Activated CD4-positive, alpha-beta T cell treated with anti-CD3 and anti-CD28 coated beads for 24 hours (primary cell): ENCODE results near the gene CFAP221.

Experiments used
- DNase-seq, 2 donors: peaks; one replicate each; pipeline ENCODE4 v3.0.0-alpha.2; 2020; ENCODE audit warnings: low read depth in 2 of 2

The CFAP221 gene

DNA sequence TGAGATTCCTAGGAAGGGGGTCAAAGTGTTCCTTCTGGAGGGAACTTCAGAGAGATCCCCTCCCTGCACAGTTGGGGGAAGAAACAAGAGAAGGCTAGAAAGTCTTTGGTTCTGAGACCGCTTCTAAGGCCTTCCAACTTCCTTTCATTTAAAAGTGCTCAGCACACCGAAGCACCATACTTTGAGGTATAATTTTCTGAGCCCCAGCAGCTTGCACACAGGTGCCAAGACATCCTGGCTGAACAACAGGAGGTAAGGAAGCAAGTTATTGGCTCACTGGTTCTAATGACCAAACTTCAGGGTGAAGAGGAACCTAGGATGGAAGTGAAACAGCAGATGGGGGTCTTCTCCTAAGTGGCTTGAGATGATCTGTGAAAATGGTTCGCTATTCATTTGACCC is 154.0 kb downstream of the CFAP221 start:
- no peak for DNase-seq

DNA sequence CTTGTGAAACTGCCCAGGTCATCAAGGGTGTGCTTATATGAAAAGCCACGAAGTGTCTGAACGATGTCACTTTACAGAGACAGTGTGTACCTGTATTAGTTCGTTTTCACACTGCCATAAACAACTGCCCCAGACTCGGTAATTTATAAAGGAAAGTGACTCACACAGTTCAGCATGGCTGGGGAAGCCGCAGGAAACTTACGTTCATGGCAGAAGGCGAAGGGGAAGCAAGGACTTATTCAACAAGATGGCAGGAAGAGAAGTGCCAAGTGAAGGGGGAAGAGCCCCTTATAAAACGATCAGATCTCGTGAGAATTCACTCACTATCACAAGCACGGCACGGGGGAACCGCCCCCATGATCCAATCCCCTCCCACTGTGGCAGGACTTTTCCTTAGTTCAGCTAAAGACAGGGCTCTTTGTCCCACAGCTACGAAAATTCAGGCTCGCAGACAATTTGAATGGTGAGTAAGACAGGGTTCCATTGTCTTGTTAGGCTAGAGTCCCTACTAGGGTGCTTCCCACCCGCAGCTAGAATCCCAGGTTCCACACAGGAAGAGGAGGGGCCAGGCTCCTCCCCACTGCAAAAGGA is 154.9 kb downstream of the CFAP221 start:
- no peak for DNase-seq

DNA sequence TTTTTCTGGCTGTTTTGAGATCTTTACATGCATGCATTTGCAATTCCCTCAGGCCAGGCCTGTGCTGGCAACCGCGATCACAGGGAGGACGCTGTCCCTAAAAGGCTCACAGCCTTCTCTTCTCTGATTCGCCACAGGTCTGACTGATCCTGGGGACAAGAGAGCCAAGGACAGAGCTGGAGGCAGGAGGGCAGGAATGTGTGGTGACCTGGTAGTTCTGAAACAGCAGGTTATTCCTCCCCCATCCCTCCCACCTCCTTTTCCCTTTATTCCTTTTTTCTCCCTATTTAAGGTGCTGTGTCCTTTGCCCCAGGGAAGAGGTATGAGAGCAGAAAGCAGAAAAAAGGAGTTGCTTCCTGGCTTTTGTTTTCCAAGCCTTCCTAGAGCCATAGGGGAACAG is 156.6 kb downstream of the CFAP221 start:
- DNase-seq, result no peak

DNA sequence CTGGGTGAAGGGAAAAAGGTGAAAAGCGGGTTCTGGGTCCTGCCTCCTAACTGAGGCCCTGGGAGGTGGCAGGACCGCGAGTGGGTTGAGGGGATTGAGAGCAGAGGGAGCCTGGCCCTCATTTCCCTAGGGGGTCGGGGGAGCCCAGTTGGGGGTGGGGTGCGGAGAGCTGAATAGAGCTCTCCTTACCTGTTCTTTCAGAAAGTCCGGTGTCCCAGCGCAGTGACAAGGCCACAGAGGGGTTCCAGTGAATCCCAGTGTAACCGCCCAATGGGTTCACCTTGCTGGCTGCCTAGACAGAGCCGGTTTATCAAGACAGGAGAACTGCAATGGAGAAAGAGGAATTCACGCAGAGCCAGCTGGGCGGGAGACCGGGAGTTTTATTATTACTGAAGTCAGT is 157.1 kb downstream of the CFAP221 start:
- no peak for DNase-seq

DNA sequence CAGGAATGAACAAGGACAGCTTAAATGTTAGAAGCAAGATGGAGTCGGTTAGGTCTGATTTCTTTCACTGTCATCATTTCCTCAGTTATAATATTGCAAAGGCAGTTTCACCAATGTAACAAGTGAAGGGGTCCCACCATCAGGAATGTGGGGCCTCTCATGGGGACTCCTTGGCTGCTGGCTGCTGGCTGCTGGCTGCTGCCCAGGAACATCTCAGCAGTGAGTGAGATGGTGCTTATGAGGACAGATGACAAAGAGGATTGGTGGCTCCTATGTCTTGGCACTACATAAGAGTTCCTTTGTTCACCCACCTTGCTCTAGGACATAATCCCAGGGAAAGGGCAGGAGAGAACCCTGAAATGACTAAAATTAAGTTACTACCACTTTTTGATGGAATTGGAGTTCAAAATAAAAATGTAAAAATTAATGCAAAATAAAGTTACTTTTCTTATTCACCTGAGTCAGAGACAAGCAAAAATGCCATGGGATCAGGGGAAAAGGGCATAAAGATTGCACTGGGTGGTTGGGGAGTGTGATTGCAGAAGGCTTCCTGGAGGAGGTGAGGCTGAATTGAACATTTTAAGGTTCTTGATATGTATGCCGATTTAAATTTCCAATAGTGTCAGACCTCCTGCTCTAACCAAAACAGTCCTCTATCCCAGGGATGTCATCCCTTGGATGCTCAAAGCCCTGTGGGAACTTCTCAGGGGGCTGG is 158.1 kb downstream of the CFAP221 start:
- no peak for DNase-seq

DNA sequence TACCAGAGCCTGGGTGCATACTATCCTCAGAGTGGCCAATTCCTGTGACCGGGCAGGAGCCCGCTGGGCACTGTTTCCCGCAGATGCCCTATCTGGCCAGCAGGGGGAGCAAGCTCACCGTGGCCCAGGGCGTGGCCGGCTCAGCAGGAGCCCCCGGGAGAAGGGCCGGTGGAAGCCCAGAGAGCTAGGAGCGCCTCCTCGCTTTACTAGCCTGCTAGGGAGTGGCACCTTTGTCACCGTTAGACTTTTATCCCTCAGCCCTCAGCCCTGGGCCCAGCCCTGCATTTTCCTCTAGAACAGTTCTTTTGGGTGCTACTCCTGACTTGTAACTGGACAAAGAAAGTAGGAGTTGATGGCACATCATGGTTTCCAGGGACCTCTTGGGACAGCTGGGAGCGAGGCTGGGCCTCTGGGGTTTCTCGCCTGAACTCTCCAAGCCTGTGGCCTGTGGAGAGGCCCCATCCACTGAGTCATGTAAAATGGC is 158.7 kb downstream of the CFAP221 start:
- peak; percentile 53 to 60 for DNase-seq

DNA sequence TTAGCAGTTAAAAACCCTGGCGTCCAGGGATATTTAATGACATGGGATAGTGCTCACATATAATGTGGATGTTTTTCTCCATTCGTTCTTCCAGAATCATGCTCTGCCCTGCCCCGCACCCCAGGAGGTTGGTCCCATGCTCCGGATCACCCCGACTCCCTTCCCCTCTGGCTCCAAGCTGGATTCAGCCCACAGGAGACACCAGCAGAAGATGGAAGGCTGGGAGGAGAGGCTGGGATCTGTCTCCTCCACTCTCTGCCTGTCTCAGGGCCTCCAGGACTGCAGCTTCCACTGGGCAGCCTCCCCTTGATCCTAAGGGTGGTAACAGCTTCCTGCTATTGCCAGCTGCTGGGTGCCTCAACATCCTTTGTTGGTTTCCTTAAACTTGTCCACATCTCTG is 159.3 kb downstream of the CFAP221 start:
- DNase-seq, result no peak

DNA sequence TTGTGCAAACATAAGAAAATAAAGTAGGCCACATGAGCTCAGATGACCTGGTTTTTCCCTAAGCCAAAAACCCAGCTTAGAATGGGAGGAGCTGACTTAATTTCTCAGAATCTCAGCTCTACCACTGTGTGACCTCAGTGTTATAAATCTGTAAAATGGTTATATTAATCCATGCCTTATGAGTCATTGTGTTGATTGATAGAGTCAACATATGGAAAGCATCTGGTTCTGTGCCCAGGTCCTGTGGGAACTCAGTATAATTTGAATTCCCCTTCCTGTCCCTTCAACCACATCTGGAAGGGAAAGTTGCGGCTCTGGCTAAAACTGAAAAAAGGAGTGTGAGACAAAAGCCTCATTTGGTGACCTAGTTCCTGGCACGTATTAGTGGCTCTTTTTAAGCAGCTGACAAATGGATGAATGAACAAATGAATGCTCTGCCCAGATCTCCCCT is 160.4 kb downstream of the CFAP221 start:
- DNase-seq, result no peak

DNA sequence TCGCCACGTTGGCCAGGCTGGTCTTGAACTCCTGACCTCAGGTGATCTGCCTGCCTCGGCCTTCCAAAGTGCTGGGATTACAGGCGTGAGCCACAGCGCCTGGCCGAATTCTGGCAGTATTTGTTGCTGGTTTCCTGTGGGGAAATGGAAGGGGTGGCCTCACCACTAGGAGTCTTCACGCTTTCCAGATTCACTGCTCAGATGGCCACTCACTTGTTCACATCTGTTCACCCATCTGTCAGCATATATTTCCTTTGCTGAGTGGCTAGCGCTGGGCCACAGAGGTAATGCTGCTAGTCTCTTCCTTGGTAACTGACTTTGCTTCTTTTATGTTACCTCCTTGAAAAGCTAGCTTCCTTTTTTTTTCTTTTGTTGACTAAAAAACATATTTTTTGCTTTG is 162.0 kb downstream of the CFAP221 start:
- DNase-seq, result no peak
